Keratinocyte (primary cell): ENCODE measurements around the gene GLOD4. TPM values are rescaled to one million over a fixed set of nuclear protein-coding genes. Genes with fewer than 3 reads are reported as not detected.
"Not testable (repeated sequence)": the region's sequence is repeated elsewhere in the genome, so short reads cannot be mapped to it uniquely, and the experiment has no call there.

Source experiments
- DNase-seq: peaks from one replicate; pipeline ENCODE4 v3.0.0-alpha.2; 2011; ENCODE audit warnings: low read depth, missing footprints, low spot score
- FAIRE-seq: peaks from 2 replicates; lab custom pipeline; 2011; peaks lifted over from hg19 to GRCh38; lab: Jason Lieb, UNC
- H2AFZ ChIP-seq: 2 replicates; pipeline ENCODE4 v1.6.0; 2012; ENCODE audit warnings: low read length, control low read depth, inconsistent platforms; ENCODE audit not compliant: control insufficient read depth
- H3K27ac ChIP-seq: 2 replicates; pipeline ENCODE4 v1.5.1; 2011; ENCODE audit warnings: low read length; ENCODE audit not compliant: control insufficient read depth, insufficient read depth
- H3K27me3 ChIP-seq: 3 replicates; pipeline ENCODE4 v1.6.0; 2011; ENCODE audit warnings: low read length; ENCODE audit not compliant: control insufficient read depth, insufficient read depth; ENCODE audit errors: extremely low read depth
- H3K36me3 ChIP-seq, 2 experiments: 2 replicates in 1 of 2; 3 replicates in 1 of 2; pipeline ENCODE4 v1.5.1; 2011; ENCODE audit warnings: low read length in 2 of 2, mild to moderate bottlenecking in 1 of 2; ENCODE audit not compliant: control insufficient read depth in 2 of 2, insufficient read depth in 2 of 2; ENCODE audit errors: extremely low read depth in 1 of 2
- H3K4me1 ChIP-seq: 3 replicates; pipeline ENCODE4 v1.5.1; 2011; ENCODE audit warnings: low read length; ENCODE audit not compliant: control insufficient read depth, insufficient read depth; ENCODE audit errors: extremely low read depth
- H3K4me2 ChIP-seq: 3 replicates; pipeline ENCODE4 v1.6.0; 2011; ENCODE audit warnings: low read depth, low read length; ENCODE audit not compliant: control insufficient read depth, insufficient read depth; ENCODE audit errors: extremely low read depth
- H3K4me3 ChIP-seq, 3 experiments: fragments of 200-600 bp in 1 of 3; sonication (generic) in 1 of 3; 2 replicates in 2 of 3; 3 replicates in 1 of 3; pipeline ENCODE4 v1.5.1; 2011 to 2016; ENCODE audit warnings: low read length in 3 of 3, mild to moderate bottlenecking in 3 of 3, control low read depth in 2 of 3, inconsistent platforms in 1 of 3, low read depth in 1 of 3, mixed read lengths in 1 of 3, mixed run types in 1 of 3, moderate library complexity in 1 of 3; ENCODE audit not compliant: control insufficient read depth in 2 of 3, insufficient read depth in 2 of 3; ENCODE audit errors: extremely low read depth in 1 of 3
- H3K79me2 ChIP-seq: 2 replicates; pipeline ENCODE4 v1.6.0; 2012; ENCODE audit warnings: low read length; ENCODE audit not compliant: control insufficient read depth, insufficient read depth
- H3K9ac ChIP-seq: 3 replicates; pipeline ENCODE4 v1.6.0; 2011; ENCODE audit warnings: low read length; ENCODE audit not compliant: control insufficient read depth, insufficient read depth; ENCODE audit errors: extremely low read depth
- H3K9me1 ChIP-seq: 3 replicates; pipeline ENCODE4 v1.6.0; 2011; ENCODE audit warnings: low read length; ENCODE audit not compliant: control insufficient read depth, insufficient read depth; ENCODE audit errors: extremely low read depth
- H3K9me3 ChIP-seq: 2 replicates; pipeline ENCODE4 v1.5.1; 2012; ENCODE audit warnings: low read depth, low read length; ENCODE audit not compliant: control insufficient read depth
- H4K20me1 ChIP-seq: 3 replicates; pipeline ENCODE4 v1.6.0; 2011; ENCODE audit warnings: low read length; ENCODE audit not compliant: control insufficient read depth, insufficient read depth; ENCODE audit errors: extremely low read depth
- EZH2 ChIP-seq: IDR thresholded peaks from one replicate; pipeline ENCODE4 v1.6.1; 2012; ENCODE audit warnings: inconsistent platforms, mild to moderate bottlenecking, low read length, moderate library complexity
- dilution Hi-C: fragments of 300-500 bp; cut with MboI; formaldehyde crosslinking; loops from one replicate; pipeline ENCODE4 v1.7.0; 2020; ENCODE audit warnings: low sequenced_read_pairs; ENCODE audit not compliant: extremely low pct_ligation_motif_present
- polyA plus RNA-seq, 5 experiments: library from polyadenylated mRNA; depleted of rRNA in 3 of 5; stranded (reverse) in 3 of 5; stranded (forward) in 1 of 5; unstranded in 1 of 5; fragments of >200 nt; gene quantifications; 1 replicate in 1 of 5; 2 replicates in 3 of 5; 3 replicates in 1 of 5; pipeline versions ENCODE4 v1.2.1 to v1.2.3, GENCODE V29; 2011 to 2012; ENCODE audit warnings: missing spikeins in 2 of 5, low read depth in 1 of 5, low replicate concordance in 1 of 5
- TF ChIP-seq, protein P1 (sequence below), 3 experiments: IDR thresholded peaks in 1 of 3; conservative IDR thresholded peaks in 1 of 3; optimal IDR thresholded peaks in 1 of 3; 2 replicates in 2 of 3; 3 replicates in 1 of 3; pipeline versions ENCODE3 to v1.5.1; 2011; ENCODE audit warnings: low read length in 3 of 3, mild to moderate bottlenecking in 3 of 3, moderate library complexity in 2 of 3, control low read depth in 1 of 3, inconsistent platforms in 1 of 3; ENCODE audit not compliant: insufficient read depth in 2 of 3; ENCODE audit errors: extremely low read depth in 1 of 3

GLOD4 gene
- polyA plus RNA-seq, 1 donor (not counting 4 experiments of a cell fraction or from before 2014, with no cell fraction given) = 71.9 TPM

- dilution Hi-C loops = loop anchor here (25.0 kb wide), 1 partner anchor 195 kb away; the partner anchor contains the start of genes NXN and TIMM22
Measured at GRCh38 chr17:792277-792676, 10.2 kb upstream of the GLOD4 start.

DNA sequence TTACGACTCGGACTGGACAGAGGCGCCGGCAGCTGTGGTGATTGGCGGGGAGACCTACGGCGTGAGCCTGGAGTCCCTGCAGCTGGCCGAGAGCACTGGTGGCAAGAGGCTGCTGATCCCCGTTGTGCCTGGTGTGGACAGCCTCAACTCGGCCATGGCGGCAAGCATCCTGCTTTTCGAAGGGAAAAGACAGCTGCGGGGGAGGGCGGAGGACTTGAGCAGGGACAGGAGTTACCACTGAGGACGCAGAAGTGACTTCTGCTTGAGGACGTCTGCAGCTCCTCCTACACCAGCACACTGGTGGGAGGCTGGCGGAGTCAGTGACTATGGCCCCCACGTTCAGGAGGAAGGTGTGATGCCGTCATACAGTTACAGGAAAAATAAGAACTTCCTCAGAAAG, 9.7 kb upstream of the GLOD4 start:
- Histone ChIP-seq H2AFZ (no peak overlapping the region), H3K36me3 (peaks cover 6 to 23% of the 10 kb centered on the region in 2 experiments), H3K9me1 (no peaks in the 10 kb centered on the region), H3K4me2 (no peak overlapping the region), H3K4me3 (no peak overlapping the region), H4K20me1 (no peaks in the 10 kb centered on the region), H3K27me3 (no peaks in the 10 kb centered on the region), H3K27ac (no peak overlapping the region), H3K4me1 (peaks cover 42% of the 10 kb centered on the region), H3K79me2 (peaks cover 2% of the 10 kb centered on the region), H3K9me3 (no peaks in the 10 kb centered on the region), H3K9ac (no peak overlapping the region)
- dilution Hi-C loops = loop anchor here (25.0 kb wide), 1 partner anchor 195 kb away; the partner anchor contains the start of genes NXN and TIMM22
- no peak for DNase-seq
- FAIRE-seq = no peak
- TF ChIP-seq EZH2 = no peak
- TF ChIP-seq, protein P1, sequence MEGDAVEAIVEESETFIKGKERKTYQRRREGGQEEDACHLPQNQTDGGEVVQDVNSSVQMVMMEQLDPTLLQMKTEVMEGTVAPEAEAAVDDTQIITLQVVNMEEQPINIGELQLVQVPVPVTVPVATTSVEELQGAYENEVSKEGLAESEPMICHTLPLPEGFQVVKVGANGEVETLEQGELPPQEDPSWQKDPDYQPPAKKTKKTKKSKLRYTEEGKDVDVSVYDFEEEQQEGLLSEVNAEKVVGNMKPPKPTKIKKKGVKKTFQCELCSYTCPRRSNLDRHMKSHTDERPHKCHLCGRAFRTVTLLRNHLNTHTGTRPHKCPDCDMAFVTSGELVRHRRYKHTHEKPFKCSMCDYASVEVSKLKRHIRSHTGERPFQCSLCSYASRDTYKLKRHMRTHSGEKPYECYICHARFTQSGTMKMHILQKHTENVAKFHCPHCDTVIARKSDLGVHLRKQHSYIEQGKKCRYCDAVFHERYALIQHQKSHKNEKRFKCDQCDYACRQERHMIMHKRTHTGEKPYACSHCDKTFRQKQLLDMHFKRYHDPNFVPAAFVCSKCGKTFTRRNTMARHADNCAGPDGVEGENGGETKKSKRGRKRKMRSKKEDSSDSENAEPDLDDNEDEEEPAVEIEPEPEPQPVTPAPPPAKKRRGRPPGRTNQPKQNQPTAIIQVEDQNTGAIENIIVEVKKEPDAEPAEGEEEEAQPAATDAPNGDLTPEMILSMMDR (optimal IDR thresholded peaks at IDR 0.05 in 1 of 3, IDR thresholded peaks at IDR 0.05 in 1 of 3, conservative IDR thresholded peaks at IDR 0.05 in 1 of 3; ENCODE audit: extremely low read depth in 1 of 3, insufficient read depth in 2 of 3, low read length in 3 of 3) = no peak

More at GRCh38 chr17:792277-792676, 10.2 kb upstream of the GLOD4 start:
- DNase-seq = no peak
- Histone ChIP-seq H3K79me2 (peaks cover 2% of the 10 kb centered on the region), H3K36me3 (peaks cover 6 to 28% of the 10 kb centered on the region in 2 experiments), H2AFZ (no peak overlapping the region), H3K4me1 (peaks cover 42% of the 10 kb centered on the region), H3K9me3 (no peaks in the 10 kb centered on the region), H3K9me1 (no peaks in the 10 kb centered on the region), H3K27ac (peak overlapping the region; percentile 15), H4K20me1 (no peaks in the 10 kb centered on the region), H3K9ac (no peak overlapping the region), H3K4me3 (no peak overlapping the region), H3K27me3 (no peaks in the 10 kb centered on the region), H3K4me2 (no peak overlapping the region)
- no peak for TF ChIP-seq EZH2
- TF ChIP-seq, protein P1 (optimal IDR thresholded peaks at IDR 0.05 in 1 of 3, IDR thresholded peaks at IDR 0.05 in 1 of 3, conservative IDR thresholded peaks at IDR 0.05 in 1 of 3; ENCODE audit: extremely low read depth in 1 of 3, insufficient read depth in 2 of 3, low read length in 3 of 3) = peak in 1 of 3 experiments; percentile 10
- no peak for FAIRE-seq

DNA sequence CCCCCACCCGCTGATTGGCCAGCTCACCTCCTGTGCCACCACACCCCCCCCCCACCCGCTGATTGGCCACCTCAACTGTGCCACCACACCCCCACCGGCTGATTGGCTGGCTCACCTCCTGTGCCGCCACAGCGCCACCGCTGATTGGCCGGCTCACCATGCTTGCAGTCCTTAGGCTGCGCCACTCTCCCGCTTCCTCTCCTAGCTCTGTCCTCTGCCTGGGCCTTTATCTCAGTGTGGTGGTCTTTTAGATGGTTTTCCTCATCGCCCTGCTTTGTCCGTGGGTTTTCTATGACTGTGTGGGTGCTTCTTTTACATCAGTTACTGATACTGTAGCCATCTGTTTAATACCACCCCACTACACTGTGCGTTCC, 8.8 kb upstream of the GLOD4 start:
- not testable (repeated sequence) for H3K9me1 ChIP-seq, H2AFZ ChIP-seq, H3K79me2 ChIP-seq, H3K27me3 ChIP-seq, DNase-seq, FAIRE-seq, H3K27ac ChIP-seq, H4K20me1 ChIP-seq, H3K9ac ChIP-seq, H3K9me3 ChIP-seq
- H3K36me3 ChIP-seq = peaks cover 4 to 19% of the 10 kb centered on the region in 2 experiments
- peaks cover 42% of the 10 kb centered on the region for H3K4me1 ChIP-seq
- dilution Hi-C loops = loop anchor here (25.0 kb wide), 1 partner anchor 196 kb away; the partner anchor contains the start of genes NXN and TIMM22
- peak overlapping the region in 1 of 3 experiments; percentile 14 for H3K4me3 ChIP-seq
- H3K4me2 ChIP-seq = peak overlapping the region; percentile 69
